ENCODE results near the gene UVRAG.

The UVRAG gene

GRCh38 chr11:76152741-76153570 lies 337.9 kb downstream of the UVRAG start:
- DNase-seq = no peak
- ATAC-seq = no peak

DNA sequence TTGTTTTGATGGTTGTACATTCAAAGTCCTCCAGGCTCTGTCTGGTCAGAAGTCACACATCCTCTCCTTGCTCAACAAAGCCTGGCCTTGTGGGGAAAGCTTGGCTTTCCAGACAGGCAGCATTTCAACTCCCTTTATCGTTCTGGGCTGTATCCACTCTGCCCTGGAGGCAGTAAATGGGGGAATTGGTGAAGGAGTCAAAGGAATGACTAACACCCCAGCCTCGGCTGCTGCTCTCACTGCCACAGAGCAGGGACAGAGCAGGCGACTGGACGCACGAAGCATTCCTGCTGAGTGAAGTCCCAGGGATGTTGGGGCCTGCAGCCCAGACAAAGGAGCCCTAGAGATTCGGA lies 338.5 kb downstream of the UVRAG start:
- DNase-seq (no peak), ATAC-seq (no peak)

DNA sequence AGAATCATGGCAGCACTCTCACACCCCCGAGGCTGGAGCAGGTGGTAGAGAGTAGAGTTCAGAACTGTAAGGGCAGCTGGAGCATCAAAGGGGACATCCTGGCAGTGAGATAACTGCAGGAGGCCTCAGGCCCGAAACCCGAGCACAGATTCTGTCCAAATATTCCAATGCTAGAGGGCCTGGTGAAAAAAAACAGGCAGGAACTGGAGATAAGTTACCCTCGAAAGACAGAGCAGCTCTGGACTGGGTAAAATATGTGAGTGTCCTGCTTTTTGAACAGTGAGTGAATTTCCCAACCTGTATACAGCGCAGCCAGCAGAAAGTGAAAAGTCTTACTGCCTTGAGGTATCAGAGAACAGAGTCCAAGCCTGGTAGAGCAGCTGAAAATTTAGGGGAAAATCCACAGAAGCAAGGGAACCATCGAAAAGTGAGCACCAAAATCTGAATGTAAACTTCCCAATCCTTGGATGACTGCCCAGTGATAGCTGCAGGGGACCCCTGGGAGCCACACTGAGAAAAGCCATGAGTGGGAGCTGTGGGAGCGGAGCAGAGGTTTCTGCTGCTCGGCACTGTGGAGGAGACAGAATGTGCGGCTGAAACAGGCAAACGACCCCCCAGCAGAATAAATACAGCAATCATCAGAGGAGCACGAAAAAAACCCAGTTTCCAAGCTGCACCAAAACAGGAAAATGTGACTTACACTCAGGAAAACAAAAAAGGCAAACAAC lies 340.7 kb downstream of the UVRAG start:
- ATAC-seq (no peak), DNase-seq (no peak)

- DNase-seq (no peak), ATAC-seq (no peak)
Measured at GRCh38 chr11:76156971-76157427, 342.0 kb downstream of the UVRAG start.

DNA sequence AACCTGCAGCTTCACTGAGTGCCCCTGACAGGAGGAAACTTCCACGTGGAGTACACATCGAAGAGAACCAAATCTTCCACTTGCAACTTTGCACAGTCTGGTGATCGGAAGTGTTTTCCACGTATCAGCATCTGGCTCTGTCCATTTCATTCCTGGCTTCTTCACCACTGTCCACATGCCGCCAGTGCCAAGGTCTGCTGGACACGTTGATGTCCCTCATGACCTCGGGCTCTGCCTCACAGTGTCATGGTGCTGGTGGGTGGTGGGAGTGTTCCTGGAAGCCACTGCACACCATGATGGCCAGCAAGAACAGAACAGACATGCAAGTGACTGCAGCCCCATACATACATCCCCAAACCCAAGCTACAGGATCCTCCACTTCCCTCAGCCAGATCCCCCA lies 342.9 kb downstream of the UVRAG start:
- ATAC-seq = no peak
- DNase-seq = no peak

DNA sequence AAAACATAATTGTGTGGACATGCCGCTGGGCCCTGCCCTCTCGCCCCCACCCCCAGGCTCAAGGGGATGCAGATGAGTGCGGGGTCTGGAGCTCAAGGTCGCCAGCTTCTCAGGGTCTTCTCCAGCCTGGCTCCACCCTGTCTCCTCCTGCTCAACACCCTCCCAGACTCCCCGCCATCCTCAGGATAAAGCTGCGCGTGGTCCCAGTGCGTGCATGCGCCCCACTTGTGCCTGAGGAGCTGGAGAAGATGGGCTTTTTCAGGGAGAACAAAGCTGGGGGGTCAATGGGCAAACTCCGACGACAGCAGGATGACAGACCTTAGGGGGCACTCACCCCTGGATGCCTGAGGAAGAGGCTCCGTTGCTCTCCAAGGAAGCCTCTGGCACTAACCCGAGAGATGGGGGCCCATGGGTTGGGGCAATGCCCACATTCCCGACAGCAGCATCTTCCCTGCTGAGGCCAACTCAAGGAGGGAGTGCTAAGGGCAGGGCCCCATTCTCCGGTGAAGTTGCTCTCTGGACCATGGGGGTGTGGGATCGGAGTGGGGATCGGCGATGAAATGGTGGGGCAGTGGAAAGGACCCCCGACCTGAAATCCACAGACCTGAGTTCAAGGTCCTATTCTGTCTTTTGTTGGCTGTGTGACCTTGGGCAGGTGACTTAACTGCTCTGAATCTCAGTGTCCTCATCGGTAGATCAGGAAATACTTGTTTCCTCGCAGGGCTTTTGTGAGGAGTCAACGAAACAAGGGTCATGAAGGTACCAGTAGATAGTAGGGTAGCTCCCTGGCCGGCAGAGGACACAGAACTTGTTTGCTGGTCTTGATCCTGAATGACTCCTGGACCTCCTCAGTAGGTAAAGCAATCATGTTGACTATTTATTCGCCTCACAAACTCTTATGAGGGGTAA lies 343.6 kb downstream of the UVRAG start:
- ATAC-seq (no peak), DNase-seq (no peak)

DNA sequence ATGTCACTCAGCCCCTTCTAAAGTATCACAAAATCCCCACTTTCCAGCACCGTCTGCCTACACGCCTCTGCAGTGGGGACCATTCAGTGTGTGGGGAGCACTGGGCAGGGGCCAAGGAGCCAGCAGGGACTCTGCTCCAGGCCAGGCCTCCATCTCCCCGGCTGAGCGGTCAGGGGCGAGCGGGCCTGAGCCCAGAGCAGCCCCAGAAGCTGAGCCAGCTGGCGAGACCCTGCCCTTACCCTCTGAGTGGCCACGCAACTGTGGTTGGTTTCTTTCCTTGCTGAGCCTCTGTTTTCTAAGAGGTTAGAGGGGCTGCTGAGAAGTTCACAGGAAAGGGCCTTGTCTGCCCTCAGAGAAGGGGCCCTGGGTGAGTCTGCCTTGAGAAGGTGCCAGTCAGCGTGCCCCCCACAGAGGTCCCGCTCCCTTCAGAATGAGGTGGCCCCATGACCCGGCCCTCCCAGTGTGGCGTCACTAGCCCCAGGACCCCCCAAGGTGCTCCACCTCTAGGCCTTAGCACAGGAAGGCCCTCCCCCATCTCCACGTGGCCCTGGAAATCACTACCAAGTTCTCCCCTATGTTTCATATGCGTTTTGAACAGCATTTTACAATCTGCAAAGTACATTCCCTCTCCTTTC lies 344.4 kb downstream of the UVRAG start:
- no peak for DNase-seq

GRCh38 chr11:76159983-76160661 lies 345.1 kb downstream of the UVRAG start:
- DNase-seq (no peak), ATAC-seq (no peak)

More for the DNA sequence above, 344.4 kb downstream of the UVRAG start:
- no peak for ATAC-seq

GRCh38 chr11:76160856-76161255 lies 345.8 kb downstream of the UVRAG start:
- DNase-seq (no peak), ATAC-seq (no peak)

DNA sequence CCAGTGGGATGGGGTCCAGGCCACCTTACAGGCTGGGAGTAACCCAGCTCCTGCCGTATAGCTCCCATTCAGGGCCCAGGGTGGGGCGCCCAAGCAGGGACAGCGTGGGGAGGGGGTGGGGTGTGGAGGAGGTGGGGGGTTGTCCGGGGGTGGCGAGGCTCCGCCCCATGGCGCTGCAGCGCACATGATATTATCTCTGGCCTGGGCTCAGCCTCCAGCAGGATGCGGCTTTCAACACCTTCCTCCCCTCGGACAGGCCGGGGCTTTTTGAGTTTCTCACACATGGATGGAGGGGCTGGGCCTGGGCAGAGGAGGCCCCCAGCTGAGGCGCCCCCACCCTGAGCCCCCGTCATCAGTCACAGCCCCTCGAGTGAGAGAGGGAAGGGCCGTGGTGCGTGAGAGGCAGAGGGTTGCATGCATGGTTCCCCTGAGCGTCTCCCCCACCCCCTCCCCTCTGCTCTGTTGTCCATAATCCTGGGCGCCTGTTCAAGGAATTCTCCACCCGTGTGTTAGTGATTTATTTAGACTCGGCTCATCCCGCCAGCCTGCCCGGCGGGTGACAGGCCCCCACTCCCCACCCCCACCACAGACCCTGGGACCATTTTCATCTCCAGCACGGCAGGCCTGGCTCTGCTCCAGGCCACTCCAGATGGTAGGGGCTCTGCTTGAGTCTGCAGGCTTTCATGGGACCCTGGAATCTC lies 346.4 kb downstream of the UVRAG start:
- ATAC-seq (no peak), DNase-seq (no peak)

GRCh38 chr11:76162336-76163288 lies 347.6 kb downstream of the UVRAG start:
- ATAC-seq = no peak

DNA sequence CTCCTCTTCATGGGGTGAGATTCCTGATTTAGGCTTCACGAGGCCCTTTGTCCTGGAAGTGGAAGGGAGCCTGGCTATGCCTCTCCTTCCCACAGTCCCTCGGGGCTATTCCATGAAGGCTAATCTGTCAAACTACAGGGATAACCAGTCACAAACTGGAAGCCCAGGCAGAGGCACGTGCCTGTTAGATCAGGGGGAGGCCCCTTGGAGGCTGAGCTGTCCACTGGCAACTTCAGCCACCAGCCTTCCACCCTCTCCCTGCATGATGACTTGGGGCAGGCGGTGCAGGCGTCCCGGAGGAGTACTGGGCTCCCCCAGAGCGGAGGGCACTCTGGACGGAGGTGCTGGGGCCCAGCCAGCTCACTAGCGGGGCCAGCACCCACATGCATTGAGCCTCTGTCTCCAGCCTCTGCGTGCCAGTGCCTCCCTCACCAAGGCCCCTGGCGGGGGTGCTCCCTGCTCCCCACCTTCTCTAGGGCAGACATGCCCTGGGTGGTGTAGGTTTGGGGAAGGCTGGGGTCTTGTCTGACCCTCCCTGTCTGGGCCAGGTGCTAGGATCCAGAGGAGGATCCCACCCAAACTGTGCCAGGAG lies 348.4 kb downstream of the UVRAG start:
- no peak for ATAC-seq

More at GRCh38 chr11:76162336-76163288, 347.6 kb downstream of the UVRAG start:
- DNase-seq = no peak

GRCh38 chr11:76164081-76164480 lies 349.1 kb downstream of the UVRAG start:
- DNase-seq = no peak
- no peak for ATAC-seq

More for the DNA sequence above, 348.4 kb downstream of the UVRAG start:
- no peak for DNase-seq

GRCh38 chr11:76164861-76165751 lies 350.1 kb downstream of the UVRAG start:
- no peak for DNase-seq
- ATAC-seq = no peak

GRCh38 chr11:76166314-76166713 lies 351.3 kb downstream of the UVRAG start:
- peak; percentile 81 for ATAC-seq
- peak; percentile 27 for DNase-seq

- DNase-seq (no peak), ATAC-seq (no peak)
Measured at GRCh38 chr11:76167590-76167989, 352.6 kb downstream of the UVRAG start.

GRCh38 chr11:76169473-76169896 lies 354.5 kb downstream of the UVRAG start:
- ATAC-seq = peak; percentile 10

GRCh38 chr11:76170468-76170867 lies 355.5 kb downstream of the UVRAG start:
- DNase-seq (no peak), ATAC-seq (no peak)

More at GRCh38 chr11:76169473-76169896, 354.5 kb downstream of the UVRAG start:
- DNase-seq = no peak

Measured in stimulated activated naive CD8-positive, alpha-beta T cell treated with anti-CD3 and anti-CD28 coated beads, Interleukin-15, Interleukin-2, amounts not matched to agents 100 U/mL and 50 U/mL, for 24 hours (primary cell).